Effector memory CD8-positive, alpha-beta T cell (primary cell): Measurements from ENCODE around the gene AHSA1.
A peak's percentile ranks its signal among the peaks of the same experiment; 100 is the strongest.

Source experiments
- ATAC-seq: fragments of 150-1000 bp; cut with Tn5 transposase; replicated peaks from 2 replicates; pipeline ENCODE4 v1.10.0; 2021; ENCODE audit warnings: mild to moderate bottlenecking, moderate library complexity
- DNase-seq, 3 experiments: peaks; one replicate each; pipeline ENCODE4 v3.0.0; 2021
- H3K27ac Mint-ChIP-seq, 2 donors: one replicate each; pipeline ENCODE4 v1.8.0; 2022; ENCODE audit warnings: mild to moderate bottlenecking in 2 of 2, mixed read lengths in 2 of 2, moderate library complexity in 2 of 2
- H3K27me3 Mint-ChIP-seq, 2 donors: one replicate each; pipeline ENCODE4 v1.8.0; 2022; ENCODE audit warnings: mixed read lengths in 2 of 2
- H3K36me3 Mint-ChIP-seq: one replicate; pipeline ENCODE4 v1.8.0; 2022; ENCODE audit warnings: mild to moderate bottlenecking, moderate library complexity, mixed read lengths; ENCODE audit not compliant: insufficient read depth
- H3K4me1 Mint-ChIP-seq, 2 donors: one replicate each; pipeline ENCODE4 v1.8.0; 2022; ENCODE audit warnings: low read depth in 2 of 2, mixed read lengths in 2 of 2
- H3K4me3 Mint-ChIP-seq, 2 donors: one replicate each; pipeline ENCODE4 v1.8.0; 2022; ENCODE audit warnings: mild to moderate bottlenecking in 2 of 2, mixed read lengths in 2 of 2, moderate library complexity in 2 of 2
- H3K9me3 Mint-ChIP-seq, 2 donors: one replicate each; pipeline ENCODE4 v1.8.0; 2022; ENCODE audit warnings: mixed read lengths in 2 of 2

The AHSA1 gene

GRCh38 chr14:77478796-77479195 lies 20.9 kb downstream of the AHSA1 start:
- Mint-ChIP-seq H3K4me3 (no peak overlapping the region), H3K27ac (no peak overlapping the region), H3K4me1 (no peaks in the 10 kb centered on the region), H3K9me3 (no peaks in the 10 kb centered on the region), H3K36me3 (peaks cover 4% of the 10 kb centered on the region), H3K27me3 (peaks cover 0 to 11% of the 10 kb centered on the region in 2 donors)
- ATAC-seq (no peak), DNase-seq (no peak)

- no peak for DNase-seq
- H3K27ac Mint-ChIP-seq, result no peak overlapping the region
- H3K4me1 Mint-ChIP-seq, result no peaks in the 10 kb centered on the region
- H3K27me3 Mint-ChIP-seq, result no peaks in the 10 kb centered on the region
- H3K9me3 Mint-ChIP-seq, result no peaks in the 10 kb centered on the region
- H3K4me3 Mint-ChIP-seq, result no peak overlapping the region
- peaks cover 4% of the 10 kb centered on the region for H3K36me3 Mint-ChIP-seq
- no peak for ATAC-seq
Measured at GRCh38 chr14:77482422-77482821, 24.5 kb downstream of the AHSA1 start.

- ATAC-seq (no peak), DNase-seq (no peak)
- Mint-ChIP-seq H3K4me3 (no peak overlapping the region), H3K9me3 (no peaks in the 10 kb centered on the region), H3K4me1 (no peaks in the 10 kb centered on the region), H3K36me3 (peaks cover 1% of the 10 kb centered on the region), H3K27me3 (no peaks in the 10 kb centered on the region), H3K27ac (no peak overlapping the region)
Measured at GRCh38 chr14:77485256-77485655, 27.4 kb downstream of the AHSA1 start.

GRCh38 chr14:77485901-77486678 lies 28.2 kb downstream of the AHSA1 start:
- Mint-ChIP-seq H3K9me3 (no peaks in the 10 kb centered on the region), H3K27me3 (no peaks in the 10 kb centered on the region), H3K36me3 (no peaks in the 10 kb centered on the region), H3K4me3 (no peak overlapping the region), H3K27ac (no peak overlapping the region), H3K4me1 (no peaks in the 10 kb centered on the region)
- no peak for DNase-seq
- ATAC-seq, result no peak

- Mint-ChIP-seq H3K27me3 (no peaks in the 10 kb centered on the region), H3K9me3 (no peaks in the 10 kb centered on the region), H3K4me3 (no peak overlapping the region), H3K27ac (no peak overlapping the region), H3K36me3 (no peaks in the 10 kb centered on the region), H3K4me1 (no peaks in the 10 kb centered on the region)
- DNase-seq, result no peak
- no peak for ATAC-seq
Measured at GRCh38 chr14:77488558-77488957, 30.7 kb downstream of the AHSA1 start.

GRCh38 chr14:77489041-77489440 lies 31.1 kb downstream of the AHSA1 start:
- H3K27ac Mint-ChIP-seq, result peak overlapping the region in 1 of 2 donors; percentile 68

GRCh38 chr14:77490347-77490986 lies 32.6 kb downstream of the AHSA1 start:
- ATAC-seq (no peak), DNase-seq (no peak)
- no peak overlapping the region for H3K27ac Mint-ChIP-seq
- no peak overlapping the region for H3K4me3 Mint-ChIP-seq
- peaks cover 6 to 8% of the 10 kb centered on the region in 2 donors for H3K27me3 Mint-ChIP-seq
- no peaks in the 10 kb centered on the region for H3K9me3 Mint-ChIP-seq
- H3K36me3 Mint-ChIP-seq, result no peaks in the 10 kb centered on the region
- H3K4me1 Mint-ChIP-seq, result no peaks in the 10 kb centered on the region

More at GRCh38 chr14:77489041-77489440, 31.1 kb downstream of the AHSA1 start:
- DNase-seq, result no peak
- no peaks in the 10 kb centered on the region for H3K36me3 Mint-ChIP-seq
- no peak for ATAC-seq
- no peaks in the 10 kb centered on the region for H3K9me3 Mint-ChIP-seq
- no peaks in the 10 kb centered on the region for H3K27me3 Mint-ChIP-seq
- H3K4me1 Mint-ChIP-seq, result no peaks in the 10 kb centered on the region
- no peak overlapping the region for H3K4me3 Mint-ChIP-seq

- H3K36me3 Mint-ChIP-seq, result no peaks in the 10 kb centered on the region
- H3K27ac Mint-ChIP-seq, result no peak overlapping the region
- DNase-seq, result no peak
- H3K9me3 Mint-ChIP-seq, result no peaks in the 10 kb centered on the region
- no peak for ATAC-seq
- H3K4me1 Mint-ChIP-seq, result no peaks in the 10 kb centered on the region
- peaks cover 11 to 14% of the 10 kb centered on the region in 2 donors for H3K27me3 Mint-ChIP-seq
- H3K4me3 Mint-ChIP-seq, result no peak overlapping the region
Measured at GRCh38 chr14:77491056-77491455, 33.2 kb downstream of the AHSA1 start.

GRCh38 chr14:77495334-77495733 lies 37.4 kb downstream of the AHSA1 start:
- Mint-ChIP-seq H3K9me3 (no peaks in the 10 kb centered on the region), H3K27ac (no peak overlapping the region), H3K36me3 (no peaks in the 10 kb centered on the region), H3K27me3 (peaks cover 37 to 47% of the 10 kb centered on the region in 2 donors), H3K4me3 (peak overlapping the region in 1 of 2 donors; percentile 36), H3K4me1 (peaks cover 5% of the 10 kb centered on the region in 2 donors)
- DNase-seq, result no peak
- ATAC-seq, result no peak

- Mint-ChIP-seq H3K27me3 (peaks cover 40 to 52% of the 10 kb centered on the region in 2 donors), H3K36me3 (no peaks in the 10 kb centered on the region), H3K4me1 (peaks cover 5% of the 10 kb centered on the region in 2 donors), H3K4me3 (peak within 1 kb of the TSS; percentile 70), H3K9me3 (peaks cover 0 to 3% of the 10 kb centered on the region in 2 donors), H3K27ac (no peak within 1 kb of the TSS)
- DNase-seq (peak; percentile 10 to 19 (median 18)), ATAC-seq (peak; percentile 92)
Measured at GRCh38 chr14:77498120-77498979, 40.5 kb downstream of the AHSA1 start, which contains the start of gene ISM2. Gene ISM2 (minus strand): TSS chr14:77498816. CDS start chr14:77498793, 23 bp downstream.

GRCh38 chr14:77498984-77499527 lies 41.2 kb downstream of the AHSA1 start:
- H3K27me3 Mint-ChIP-seq, result peaks cover 40 to 52% of the 10 kb centered on the region in 2 donors
- DNase-seq (no peak), ATAC-seq (peak; percentile 16)
- peaks cover 0 to 3% of the 10 kb centered on the region in 2 donors for H3K9me3 Mint-ChIP-seq
- H3K4me3 Mint-ChIP-seq, result peak overlapping the region; percentile 54 to 70
- no peaks in the 10 kb centered on the region for H3K36me3 Mint-ChIP-seq
- H3K4me1 Mint-ChIP-seq, result peaks cover 5% of the 10 kb centered on the region in 2 donors
- no peak overlapping the region for H3K27ac Mint-ChIP-seq

GRCh38 chr14:77502109-77502782 lies 44.4 kb downstream of the AHSA1 start:
- no peak for DNase-seq
- ATAC-seq, result no peak
- Mint-ChIP-seq H3K4me1 (peaks cover 5% of the 10 kb centered on the region in 2 donors), H3K4me3 (no peak overlapping the region), H3K27ac (no peak overlapping the region), H3K9me3 (peaks cover 0 to 3% of the 10 kb centered on the region in 2 donors), H3K27me3 (peaks cover 24 to 29% of the 10 kb centered on the region in 2 donors), H3K36me3 (no peaks in the 10 kb centered on the region)
